ENCODE results near the gene CT47C1. TPM values are rescaled to one million over a fixed set of nuclear protein-coding genes. Genes with fewer than 3 reads are reported as not detected.

The CT47C1 gene
- total RNA-seq, 1 experiment from 2014 or later = not detected

- no peak overlapping the region for H3K4me3 Mint-ChIP-seq (ENCODE audit: unreplicated experiment)
- TF ChIP-seq CTCF (IDR thresholded peaks at IDR 0.05; ENCODE audit: unreplicated experiment) = no peak
- DNase-seq (ENCODE audit: unreplicated experiment) = no peak
- H3K27me3 Mint-ChIP-seq (ENCODE audit: insufficient read depth, unreplicated experiment) = peaks cover 7% of the 10 kb centered on the region
- no peak overlapping the region for H3K27ac Mint-ChIP-seq (ENCODE audit: low read depth, unreplicated experiment)
- H3K36me3 Mint-ChIP-seq (ENCODE audit: insufficient read depth, unreplicated experiment) = no peaks in the 10 kb centered on the region
- intact Hi-C loops (cut with micrococcal nuclease) = no loop called here
- no peaks in the 10 kb centered on the region for H3K4me1 Mint-ChIP-seq (ENCODE audit: insufficient read depth, unreplicated experiment)
- ChIA-PET POLR2A (no interaction called here), CTCF (interaction anchor here (1.2 kb wide), 1 partner anchor 65 kb away, joined by 4 read pairs; no protein-coding TSS in a partner anchor)
- no TSS peak for BruUV-seq (replicated peaks)
- H3K9me3 Mint-ChIP-seq (ENCODE audit: unreplicated experiment) = no peaks in the 10 kb centered on the region
Observed at GRCh38 chrX:119069762-119070161, 3.0 kb upstream of the CT47C1 start.

GRCh38 chrX:119071381-119071780 is 1.4 kb upstream of the CT47C1 start:
- TF ChIP-seq CTCF (IDR thresholded peaks at IDR 0.05; ENCODE audit: unreplicated experiment) = no peak
- no peak for DNase-seq (ENCODE audit: unreplicated experiment)
- no TSS peak for BruUV-seq (replicated peaks)
- POLR2A ChIA-PET = no interaction called here
- no peak overlapping the region for H3K27ac Mint-ChIP-seq (ENCODE audit: low read depth, unreplicated experiment)
- no peaks in the 10 kb centered on the region for H3K36me3 Mint-ChIP-seq (ENCODE audit: insufficient read depth, unreplicated experiment)
- H3K4me3 Mint-ChIP-seq (ENCODE audit: unreplicated experiment) = no peak overlapping the region
- intact Hi-C loops (cut with micrococcal nuclease) = no loop called here
- CTCF ChIA-PET = interaction anchor here (0.6 kb wide), 1 partner anchor 167 kb away, joined by 4 read pairs; no protein-coding TSS in a partner anchor
- H3K27me3 Mint-ChIP-seq (ENCODE audit: insufficient read depth, unreplicated experiment) = peaks cover 13% of the 10 kb centered on the region
- no peaks in the 10 kb centered on the region for H3K9me3 Mint-ChIP-seq (ENCODE audit: unreplicated experiment)
- no peaks in the 10 kb centered on the region for H3K4me1 Mint-ChIP-seq (ENCODE audit: insufficient read depth, unreplicated experiment)

GRCh38 chrX:119073200-119073905 is 560 bp downstream of the CT47C1 start:
- TF ChIP-seq CTCF (IDR thresholded peaks at IDR 0.05; ENCODE audit: unreplicated experiment) = no peak
- H3K27ac Mint-ChIP-seq (ENCODE audit: low read depth, unreplicated experiment) = no peak overlapping the region
- DNase-seq (ENCODE audit: unreplicated experiment) = no peak
- H3K4me3 Mint-ChIP-seq (ENCODE audit: unreplicated experiment) = no peak overlapping the region
- no peaks in the 10 kb centered on the region for H3K36me3 Mint-ChIP-seq (ENCODE audit: insufficient read depth, unreplicated experiment)
- H3K27me3 Mint-ChIP-seq (ENCODE audit: insufficient read depth, unreplicated experiment) = peaks cover 25% of the 10 kb centered on the region
- H3K4me1 Mint-ChIP-seq (ENCODE audit: insufficient read depth, unreplicated experiment) = no peaks in the 10 kb centered on the region
- BruUV-seq (replicated peaks) = no TSS peak
- no peaks in the 10 kb centered on the region for H3K9me3 Mint-ChIP-seq (ENCODE audit: unreplicated experiment)
- ChIA-PET CTCF (no interaction called here), POLR2A (no interaction called here)
- intact Hi-C loops (cut with micrococcal nuclease) = no loop called here

- H3K36me3 Mint-ChIP-seq (ENCODE audit: insufficient read depth, unreplicated experiment) = no peaks in the 10 kb centered on the region
- ChIA-PET POLR2A (no interaction called here), CTCF (interaction anchor here (0.6 kb wide), 1 partner anchor 15 kb away, joined by 3 read pairs; no protein-coding TSS in a partner anchor)
- TF ChIP-seq CTCF (IDR thresholded peaks at IDR 0.05; ENCODE audit: unreplicated experiment) = no peak
- no TSS peak for BruUV-seq (replicated peaks)
- DNase-seq (ENCODE audit: unreplicated experiment) = no peak
- intact Hi-C loops (cut with micrococcal nuclease) = no loop called here
- no peaks in the 10 kb centered on the region for H3K4me1 Mint-ChIP-seq (ENCODE audit: insufficient read depth, unreplicated experiment)
- no peaks in the 10 kb centered on the region for H3K9me3 Mint-ChIP-seq (ENCODE audit: unreplicated experiment)
- peaks cover 30% of the 10 kb centered on the region for H3K27me3 Mint-ChIP-seq (ENCODE audit: insufficient read depth, unreplicated experiment)
- no peak overlapping the region for H3K27ac Mint-ChIP-seq (ENCODE audit: low read depth, unreplicated experiment)
- H3K4me3 Mint-ChIP-seq (ENCODE audit: unreplicated experiment) = no peak overlapping the region
Observed at GRCh38 chrX:119073911-119074310, 1.1 kb downstream of the CT47C1 start.
